HG02970 (cell line): ENCODE measurements around the gene NOC3L.
"Not testable (repeated sequence)": the region's sequence is repeated elsewhere in the genome, so short reads cannot be mapped to it uniquely, and the experiment has no call there.

ENCODE experiments used
- ATAC-seq: cut with Tn5 transposase; IDR thresholded peaks from one replicate; pipeline ENCODE4 v1.9.1; 2021; ENCODE audit warnings: mild to moderate bottlenecking, moderate library complexity, moderate number of reproducible peaks; ENCODE audit not compliant: unreplicated experiment, low FRiP score

Gene NOC3L

GRCh38 chr10:94364482-94364881 lies 1.7 kb upstream of the NOC3L start:
- no peak for ATAC-seq

- ATAC-seq, result peak; percentile 11
Measured at GRCh38 chr10:94363251-94363565, 469 bp upstream of the NOC3L start.

- ATAC-seq, result no peak
Measured at GRCh38 chr10:94361171-94361794, 1.5 kb downstream of the NOC3L start.

GRCh38 chr10:94358480-94358879 lies 4.3 kb downstream of the NOC3L start:
- no peak for ATAC-seq

GRCh38 chr10:94357193-94357592 lies 5.5 kb downstream of the NOC3L start:
- ATAC-seq, result no peak

- ATAC-seq, result no peak
Measured at GRCh38 chr10:94355841-94356240, 6.9 kb downstream of the NOC3L start.

GRCh38 chr10:94353336-94353735 lies 9.4 kb downstream of the NOC3L start:
- no peak for ATAC-seq

- ATAC-seq, result no peak
Measured at GRCh38 chr10:94351089-94351488, 11.7 kb downstream of the NOC3L start.

GRCh38 chr10:94350500-94350899 lies 12.2 kb downstream of the NOC3L start:
- not testable (repeated sequence) for ATAC-seq

- ATAC-seq, result no peak
Measured at GRCh38 chr10:94349327-94349726, 13.4 kb downstream of the NOC3L start.

- ATAC-seq, result peak; percentile 90
Measured at GRCh38 chr10:94344522-94345122, 18.1 kb downstream of the NOC3L start.

- no peak for ATAC-seq
Measured at GRCh38 chr10:94343151-94343550, 19.6 kb downstream of the NOC3L start.

- ATAC-seq, result no peak
Measured at GRCh38 chr10:94334857-94335256, 27.9 kb downstream of the NOC3L start.

GRCh38 chr10:94333051-94333450 lies 29.7 kb downstream of the NOC3L start:
- no peak for ATAC-seq

- ATAC-seq, result no peak
Measured at GRCh38 chr10:94328613-94329012, 34.1 kb downstream of the NOC3L start.

- ATAC-seq, result no peak
Measured at GRCh38 chr10:94327649-94328048, 35.1 kb downstream of the NOC3L start.

GRCh38 chr10:94324609-94325233 lies 38.0 kb downstream of the NOC3L start:
- ATAC-seq, result no peak

GRCh38 chr10:94320285-94320914 lies 42.3 kb downstream of the NOC3L start:
- ATAC-seq, result no peak

- no peak for ATAC-seq
Measured at GRCh38 chr10:94316560-94316959, 46.2 kb downstream of the NOC3L start.

- ATAC-seq, result no peak
Measured at GRCh38 chr10:94315975-94316464, 46.7 kb downstream of the NOC3L start.

GRCh38 chr10:94315024-94315451 lies 47.7 kb downstream of the NOC3L start:
- ATAC-seq, result no peak
